HepG2 (cell line): ENCODE data around the gene C11orf54. TPM values are rescaled to one million over a fixed set of nuclear protein-coding genes. Genes with fewer than 3 reads are reported as not detected.
A peak's percentile ranks its signal among the peaks of the same experiment; 100 is the strongest.

ENCODE experiments used
- CBX1 ChIP-seq: IDR thresholded peaks from one replicate; pipeline ENCODE4 v1.6.1; 2016; ENCODE audit warnings: antibody characterized with exemption, low read depth
- CCAR2 ChIP-seq: fragments of 200-400 bp; formaldehyde crosslinking; optimal IDR thresholded peaks from 2 replicates; pipeline ENCODE3; 2018; ENCODE audit warnings: low read depth, mild to moderate bottlenecking, low read length, moderate library complexity
- MBD4 ChIP-seq: IDR thresholded peaks from 2 replicates; pipeline ENCODE4 v1.6.1; 2012; ENCODE audit warnings: low read length, inconsistent platforms, borderline replicate concordance
- NPAS2 ChIP-seq: sonication (generic); formaldehyde crosslinking; IDR thresholded peaks from 2 replicates; pipeline ENCODE4 v1.8.0; 2022; ENCODE audit warnings: mild to moderate bottlenecking, missing genetic modification reagents, borderline replicate concordance
- NR2F6 ChIP-seq, 2 experiments: IDR thresholded peaks; 2 replicates each; pipeline ENCODE4 v1.6.1; 2016; ENCODE audit warnings: antibody characterized with exemption in 1 of 2, mild to moderate bottlenecking in 1 of 2
- PCBP2 ChIP-seq: fragments of 200-400 bp; formaldehyde crosslinking; optimal IDR thresholded peaks from 2 replicates; pipeline ENCODE3; 2018; ENCODE audit warnings: low read length, low read depth; ENCODE audit not compliant: poor library complexity, severe bottlenecking
- TBX3 ChIP-seq: fragments of 450-650 bp; IDR thresholded peaks from 2 replicates; pipeline ENCODE4 v1.6.1; 2017; ENCODE audit warnings: antibody characterized with exemption, mild to moderate bottlenecking, inconsistent platforms, borderline replicate concordance
- ZNF143 ChIP-seq: sonication (generic); formaldehyde crosslinking; IDR thresholded peaks from 2 replicates; pipeline ENCODE4 v1.4.0; 2020; ENCODE audit warnings: missing genetic modification reagents
- ZNF17 ChIP-seq: sonication (generic); formaldehyde crosslinking; IDR thresholded peaks from 2 replicates; pipeline ENCODE4 v1.5.0; 2020; ENCODE audit warnings: mild to moderate bottlenecking, missing genetic modification reagents
- ZNF20 ChIP-seq: sonication (generic); formaldehyde crosslinking; IDR thresholded peaks from 2 replicates; pipeline ENCODE4 v1.4.0; 2020; ENCODE audit warnings: mild to moderate bottlenecking, moderate library complexity, missing genetic modification reagents
- ZNF605 ChIP-seq: sonication (generic); formaldehyde crosslinking; IDR thresholded peaks from 2 replicates; pipeline ENCODE4 v1.8.0; 2022; ENCODE audit warnings: mild to moderate bottlenecking, missing genetic modification reagents
- ZNF746 ChIP-seq: sonication (generic); formaldehyde crosslinking; IDR thresholded peaks from 2 replicates; pipeline ENCODE4 v1.8.0; 2022; ENCODE audit warnings: mild to moderate bottlenecking, missing genetic modification reagents
- ZNF839 ChIP-seq: sonication (generic); formaldehyde crosslinking; IDR thresholded peaks from 2 replicates; pipeline ENCODE4 v1.4.0; 2020; ENCODE audit warnings: missing genetic modification reagents, mild to moderate bottlenecking, borderline replicate concordance
- ZNF878 ChIP-seq: sonication (generic); formaldehyde crosslinking; IDR thresholded peaks from 2 replicates; pipeline ENCODE4 v1.8.1; 2023; ENCODE audit warnings: mild to moderate bottlenecking, missing genetic modification reagents, moderate library complexity
- ZNF891 ChIP-seq: sonication (generic); formaldehyde crosslinking; IDR thresholded peaks from 2 replicates; pipeline ENCODE4 v1.5.0; 2020; ENCODE audit warnings: mild to moderate bottlenecking, missing genetic modification reagents
- polyA plus RNA-seq, 8 experiments: library from polyadenylated mRNA; depleted of rRNA in 3 of 8; stranded (reverse) in 7 of 8; unstranded in 1 of 8; fragments of >200 nt; fragmentation: Illumina TruSeq in 4 of 8; extraction: Trizol in 4 of 8; gene quantifications; 2 replicates each; pipeline versions ENCODE4 v1.2.1 to v1.2.3, GENCODE V29; 2011 to 2016; ENCODE audit warnings: low read depth in 4 of 8, missing spikeins in 1 of 8, mixed read lengths in 1 of 8; ENCODE audit not compliant: insufficient read depth in 1 of 8
- total RNA-seq, 5 experiments: library from RNA; depleted of rRNA; stranded (reverse); fragments of >200 nt; fragmentation: Illumina TruSeq; extraction: Trizol; gene quantifications; 2 replicates each; pipeline ENCODE4 v1.2.3, GENCODE V29; 2016; ENCODE audit warnings: low read depth in 1 of 5
- TF ChIP-seq, protein P1 (sequence below): sonication (generic); formaldehyde crosslinking; conservative IDR thresholded peaks from 2 replicates; pipeline ENCODE4 v1.4.0; 2020; ENCODE audit warnings: missing genetic modification reagents
- TF ChIP-seq, protein P2 (sequence below): sonication (generic); formaldehyde crosslinking; IDR thresholded peaks from 2 replicates; pipeline ENCODE4 v1.5.1; 2020; ENCODE audit warnings: mild to moderate bottlenecking, missing genetic modification reagents
- TF ChIP-seq, protein P3 (sequence below): sonication (generic); formaldehyde crosslinking; IDR thresholded peaks from 2 replicates; pipeline ENCODE4 v1.4.0; 2020; ENCODE audit warnings: mild to moderate bottlenecking, low read depth, missing genetic modification reagents
- TF ChIP-seq, protein P4 (sequence below): sonication (generic); formaldehyde crosslinking; IDR thresholded peaks from 2 replicates; pipeline ENCODE4 v1.4.0; 2020; ENCODE audit warnings: mild to moderate bottlenecking, missing genetic modification reagents
- TF ChIP-seq, protein P5 (sequence below): sonication (generic); formaldehyde crosslinking; IDR thresholded peaks from 2 replicates; pipeline ENCODE4 v1.8.0; 2022; ENCODE audit warnings: mild to moderate bottlenecking, missing genetic modification reagents, moderate library complexity
- TF ChIP-seq, protein P6 (sequence below): sonication (generic); formaldehyde crosslinking; IDR thresholded peaks from 2 replicates; pipeline ENCODE4 v1.8.0; 2022; ENCODE audit warnings: missing genetic modification reagents, mild to moderate bottlenecking, moderate library complexity, borderline replicate concordance

The C11orf54 gene
- total and polyA plus RNA-seq, 2 of the 13 experiments (the other 11 are each of a cell fraction or from before 2014, with no cell fraction given), result 42.7 to 50.1 TPM

DNA sequence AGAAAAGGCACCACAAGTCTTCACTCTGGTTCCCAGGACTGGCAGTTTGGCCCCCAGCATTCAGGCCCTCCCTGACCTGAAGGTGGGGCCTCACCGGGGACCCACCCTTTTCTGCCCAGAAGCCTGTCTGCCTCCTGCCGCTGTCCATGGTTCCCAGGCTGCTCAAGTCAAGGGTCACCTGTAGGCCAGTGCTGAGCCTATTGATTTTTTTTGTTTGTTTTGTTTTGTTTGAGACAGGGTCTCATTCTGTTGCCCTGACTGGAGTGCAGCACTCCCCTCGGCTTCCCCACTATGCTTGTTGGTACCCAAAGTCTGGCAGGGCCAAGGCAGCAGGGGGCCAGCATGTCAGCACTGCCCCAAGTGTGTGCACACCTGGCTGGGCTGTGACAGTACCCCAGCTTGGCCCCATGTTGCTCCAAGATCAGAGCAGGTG is 31.6 kb downstream of the C11orf54 start (continued):
- TF ChIP-seq, protein P1, sequence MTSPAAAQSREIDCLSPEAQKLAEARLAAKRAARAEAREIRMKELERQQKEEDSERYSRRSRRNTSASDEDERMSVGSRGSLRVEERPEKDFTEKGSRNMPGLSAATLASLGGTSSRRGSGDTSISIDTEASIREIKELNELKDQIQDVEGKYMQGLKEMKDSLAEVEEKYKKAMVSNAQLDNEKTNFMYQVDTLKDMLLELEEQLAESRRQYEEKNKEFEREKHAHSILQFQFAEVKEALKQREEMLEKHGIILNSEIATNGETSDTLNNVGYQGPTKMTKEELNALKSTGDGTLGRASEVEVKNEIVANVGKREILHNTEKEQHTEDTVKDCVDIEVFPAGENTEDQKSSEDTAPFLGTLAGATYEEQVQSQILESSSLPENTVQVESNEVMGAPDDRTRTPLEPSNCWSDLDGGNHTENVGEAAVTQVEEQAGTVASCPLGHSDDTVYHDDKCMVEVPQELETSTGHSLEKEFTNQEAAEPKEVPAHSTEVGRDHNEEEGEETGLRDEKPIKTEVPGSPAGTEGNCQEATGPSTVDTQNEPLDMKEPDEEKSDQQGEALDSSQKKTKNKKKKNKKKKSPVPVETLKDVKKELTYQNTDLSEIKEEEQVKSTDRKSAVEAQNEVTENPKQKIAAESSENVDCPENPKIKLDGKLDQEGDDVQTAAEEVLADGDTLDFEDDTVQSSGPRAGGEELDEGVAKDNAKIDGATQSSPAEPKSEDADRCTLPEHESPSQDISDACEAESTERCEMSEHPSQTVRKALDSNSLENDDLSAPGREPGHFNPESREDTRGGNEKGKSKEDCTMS (CRISPR knock-in tag), result no peak
- TF ChIP-seq CCAR2 (no peak), ZNF17 (CRISPR knock-in tag) (no peak), ZNF891 (CRISPR knock-in tag) (no peak), MBD4 (no peak), ZNF746 (CRISPR knock-in tag) (0 out of 2 replicates have a peak, but pooled peaks have one; percentile 45), ZNF143 (CRISPR knock-in tag) (no peak), NR2F6 (IDR thresholded peaks at IDR 0.05) (peak; percentile 77), NR2F6 (CRISPR knock-in tag; IDR thresholded peaks at IDR 0.05) (peak; percentile 86), PCBP2 (no peak), TBX3 (no peak), ZNF878 (no peak), CBX1 (no peak), ZNF839 (CRISPR knock-in tag) (no peak), ZNF605 (peak; percentile 93; the same call in 1 of the 2 replicates), NPAS2 (CRISPR knock-in tag) (no peak), ZNF20 (CRISPR knock-in tag) (no peak)
- TF ChIP-seq, protein P2, sequence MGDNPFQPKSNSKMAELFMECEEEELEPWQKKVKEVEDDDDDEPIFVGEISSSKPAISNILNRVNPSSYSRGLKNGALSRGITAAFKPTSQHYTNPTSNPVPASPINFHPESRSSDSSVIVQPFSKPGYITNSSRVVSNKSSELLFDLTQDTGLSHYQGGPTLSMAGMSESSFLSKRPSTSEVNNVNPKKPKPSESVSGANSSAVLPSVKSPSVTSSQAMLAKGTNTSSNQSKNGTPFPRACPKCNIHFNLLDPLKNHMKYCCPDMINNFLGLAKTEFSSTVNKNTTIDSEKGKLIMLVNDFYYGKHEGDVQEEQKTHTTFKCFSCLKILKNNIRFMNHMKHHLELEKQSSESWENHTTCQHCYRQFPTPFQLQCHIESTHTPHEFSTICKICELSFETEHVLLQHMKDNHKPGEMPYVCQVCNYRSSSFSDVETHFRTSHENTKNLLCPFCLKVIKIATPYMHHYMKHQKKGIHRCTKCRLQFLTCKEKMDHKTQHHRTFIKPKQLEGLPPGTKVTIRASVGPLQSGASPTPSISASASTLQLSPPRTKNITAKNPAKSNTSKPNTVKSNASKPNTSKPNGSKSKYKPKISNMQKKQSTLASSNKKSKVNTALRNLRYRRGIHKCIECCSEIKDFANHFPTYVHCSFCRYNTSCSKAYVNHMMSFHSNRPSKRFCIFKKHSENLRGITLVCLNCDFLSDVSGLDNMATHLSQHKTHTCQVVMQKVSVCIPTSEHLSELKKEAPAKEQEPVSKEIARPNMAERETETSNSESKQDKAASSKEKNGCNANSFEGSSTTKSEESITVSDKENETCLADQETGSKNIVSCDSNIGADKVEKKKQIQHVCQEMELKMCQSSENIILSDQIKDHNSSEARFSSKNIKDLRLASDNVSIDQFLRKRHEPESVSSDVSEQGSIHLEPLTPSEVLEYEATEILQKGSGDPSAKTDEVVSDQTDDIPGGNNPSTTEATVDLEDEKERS (CRISPR knock-in tag), result peak; percentile 51; the same call in 1 of the 2 replicates
- TF ChIP-seq, protein P3, sequence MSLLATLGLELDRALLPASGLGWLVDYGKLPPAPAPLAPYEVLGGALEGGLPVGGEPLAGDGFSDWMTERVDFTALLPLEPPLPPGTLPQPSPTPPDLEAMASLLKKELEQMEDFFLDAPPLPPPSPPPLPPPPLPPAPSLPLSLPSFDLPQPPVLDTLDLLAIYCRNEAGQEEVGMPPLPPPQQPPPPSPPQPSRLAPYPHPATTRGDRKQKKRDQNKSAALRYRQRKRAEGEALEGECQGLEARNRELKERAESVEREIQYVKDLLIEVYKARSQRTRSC (CRISPR knock-in tag), result no peak; the same call in 1 of the 2 replicates
- TF ChIP-seq, protein P4, sequence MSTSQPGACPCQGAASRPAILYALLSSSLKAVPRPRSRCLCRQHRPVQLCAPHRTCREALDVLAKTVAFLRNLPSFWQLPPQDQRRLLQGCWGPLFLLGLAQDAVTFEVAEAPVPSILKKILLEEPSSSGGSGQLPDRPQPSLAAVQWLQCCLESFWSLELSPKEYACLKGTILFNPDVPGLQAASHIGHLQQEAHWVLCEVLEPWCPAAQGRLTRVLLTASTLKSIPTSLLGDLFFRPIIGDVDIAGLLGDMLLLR (CRISPR knock-in tag), result no peak
- TF ChIP-seq, protein P5, sequence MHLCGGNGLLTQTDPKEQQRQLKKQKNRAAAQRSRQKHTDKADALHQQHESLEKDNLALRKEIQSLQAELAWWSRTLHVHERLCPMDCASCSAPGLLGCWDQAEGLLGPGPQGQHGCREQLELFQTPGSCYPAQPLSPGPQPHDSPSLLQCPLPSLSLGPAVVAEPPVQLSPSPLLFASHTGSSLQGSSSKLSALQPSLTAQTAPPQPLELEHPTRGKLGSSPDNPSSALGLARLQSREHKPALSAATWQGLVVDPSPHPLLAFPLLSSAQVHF (CRISPR knock-in tag), result no peak
- TF ChIP-seq, protein P6, sequence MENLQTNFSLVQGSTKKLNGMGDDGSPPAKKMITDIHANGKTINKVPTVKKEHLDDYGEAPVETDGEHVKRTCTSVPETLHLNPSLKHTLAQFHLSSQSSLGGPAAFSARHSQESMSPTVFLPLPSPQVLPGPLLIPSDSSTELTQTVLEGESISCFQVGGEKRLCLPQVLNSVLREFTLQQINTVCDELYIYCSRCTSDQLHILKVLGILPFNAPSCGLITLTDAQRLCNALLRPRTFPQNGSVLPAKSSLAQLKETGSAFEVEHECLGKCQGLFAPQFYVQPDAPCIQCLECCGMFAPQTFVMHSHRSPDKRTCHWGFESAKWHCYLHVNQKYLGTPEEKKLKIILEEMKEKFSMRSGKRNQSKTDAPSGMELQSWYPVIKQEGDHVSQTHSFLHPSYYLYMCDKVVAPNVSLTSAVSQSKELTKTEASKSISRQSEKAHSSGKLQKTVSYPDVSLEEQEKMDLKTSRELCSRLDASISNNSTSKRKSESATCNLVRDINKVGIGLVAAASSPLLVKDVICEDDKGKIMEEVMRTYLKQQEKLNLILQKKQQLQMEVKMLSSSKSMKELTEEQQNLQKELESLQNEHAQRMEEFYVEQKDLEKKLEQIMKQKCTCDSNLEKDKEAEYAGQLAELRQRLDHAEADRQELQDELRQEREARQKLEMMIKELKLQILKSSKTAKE (CRISPR knock-in tag), result peak; percentile 68; the same call in 1 of the 2 replicates
